HG03439 (cell line): ENCODE measurements around the gene SCNN1A.

Source experiments
- ATAC-seq: cut with Tn5 transposase; IDR thresholded peaks from one replicate; pipeline ENCODE4 v1.9.1; 2021; ENCODE audit warnings: mild to moderate bottlenecking, moderate library complexity; ENCODE audit not compliant: unreplicated experiment

SCNN1A gene

DNA sequence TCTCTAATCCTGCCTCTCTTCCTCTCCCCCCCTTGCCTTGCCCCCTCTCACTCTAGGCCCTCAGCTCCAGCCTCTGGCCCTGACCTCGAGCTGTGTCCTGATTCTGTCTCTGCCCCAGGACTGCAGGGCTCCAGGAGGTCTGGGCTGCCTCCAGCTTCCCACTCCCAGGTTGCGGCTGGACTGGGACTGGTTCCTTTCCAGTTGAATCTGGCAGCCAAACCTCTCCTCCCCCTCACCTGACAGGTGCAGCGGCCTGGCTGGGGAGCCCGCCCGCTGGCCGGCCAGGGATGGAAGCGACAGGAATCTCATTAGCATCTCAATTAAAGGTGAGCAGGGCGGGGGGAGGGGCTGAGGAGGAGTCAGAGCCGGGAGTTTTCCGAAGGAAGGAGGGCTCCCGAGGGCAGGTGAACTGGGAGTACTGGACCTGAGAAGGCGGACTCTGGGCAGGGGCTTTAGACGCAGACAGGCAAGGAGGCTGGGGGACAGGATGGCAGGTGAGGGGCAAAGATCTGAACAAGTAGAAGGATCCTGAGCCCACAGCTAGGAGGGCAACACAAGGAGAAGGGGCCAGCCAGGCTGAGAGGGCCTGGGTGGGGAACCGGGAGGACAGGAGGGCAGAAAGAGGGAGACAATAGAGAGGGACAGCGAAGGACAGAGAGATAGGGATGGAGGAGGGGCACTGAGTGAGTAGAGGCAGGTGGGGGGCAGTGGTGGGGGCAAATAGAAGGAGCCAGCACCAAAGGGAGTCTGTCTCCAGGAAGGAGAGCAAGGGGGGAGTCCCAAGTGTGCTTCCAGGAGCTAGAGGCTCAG lies at the start of gene SCNN1A:
SCNN1A (minus strand) TSS at position 295 of the 810 bp plus-strand sequence. CDS start 780 bp downstream, outside the sequence.
- no peak for ATAC-seq

DNA sequence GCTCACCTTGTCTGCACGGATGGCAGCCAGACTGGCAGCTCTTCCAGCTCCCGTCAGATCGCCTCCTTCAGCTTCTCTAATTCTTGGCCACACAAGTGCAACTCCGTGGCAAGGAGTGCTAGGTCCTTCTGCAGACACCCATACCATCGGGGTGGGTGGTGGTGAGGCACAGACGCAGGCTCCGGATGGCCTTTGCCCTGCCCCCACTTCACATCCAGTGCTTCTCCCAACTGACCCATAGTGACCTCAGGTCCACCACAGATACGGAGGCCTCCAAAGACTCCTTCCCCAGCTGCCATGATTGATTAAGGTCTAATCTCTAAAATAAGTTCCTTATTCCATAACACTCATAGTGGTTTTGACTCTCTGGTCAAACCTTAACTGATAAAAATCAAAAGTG lies 49.5 kb upstream of the SCNN1A start:
- no peak for ATAC-seq

DNA sequence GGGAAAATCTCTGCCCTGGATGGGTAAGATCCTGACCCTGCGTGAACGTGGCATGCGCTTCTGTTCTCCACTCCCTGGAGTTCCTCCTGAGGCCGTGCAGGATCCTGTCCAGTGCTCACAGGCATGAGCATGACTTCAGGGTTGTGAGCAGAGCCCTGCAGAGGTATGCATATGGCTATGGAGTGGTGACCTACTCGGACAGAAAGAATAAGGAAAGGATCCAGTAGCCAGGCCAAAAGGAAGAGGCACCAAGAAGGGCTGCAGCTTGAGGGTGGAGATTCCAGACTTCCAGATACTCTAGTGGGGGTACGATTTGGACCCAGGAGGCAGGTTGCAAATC lies 48.6 kb upstream of the SCNN1A start:
- no peak for ATAC-seq

DNA sequence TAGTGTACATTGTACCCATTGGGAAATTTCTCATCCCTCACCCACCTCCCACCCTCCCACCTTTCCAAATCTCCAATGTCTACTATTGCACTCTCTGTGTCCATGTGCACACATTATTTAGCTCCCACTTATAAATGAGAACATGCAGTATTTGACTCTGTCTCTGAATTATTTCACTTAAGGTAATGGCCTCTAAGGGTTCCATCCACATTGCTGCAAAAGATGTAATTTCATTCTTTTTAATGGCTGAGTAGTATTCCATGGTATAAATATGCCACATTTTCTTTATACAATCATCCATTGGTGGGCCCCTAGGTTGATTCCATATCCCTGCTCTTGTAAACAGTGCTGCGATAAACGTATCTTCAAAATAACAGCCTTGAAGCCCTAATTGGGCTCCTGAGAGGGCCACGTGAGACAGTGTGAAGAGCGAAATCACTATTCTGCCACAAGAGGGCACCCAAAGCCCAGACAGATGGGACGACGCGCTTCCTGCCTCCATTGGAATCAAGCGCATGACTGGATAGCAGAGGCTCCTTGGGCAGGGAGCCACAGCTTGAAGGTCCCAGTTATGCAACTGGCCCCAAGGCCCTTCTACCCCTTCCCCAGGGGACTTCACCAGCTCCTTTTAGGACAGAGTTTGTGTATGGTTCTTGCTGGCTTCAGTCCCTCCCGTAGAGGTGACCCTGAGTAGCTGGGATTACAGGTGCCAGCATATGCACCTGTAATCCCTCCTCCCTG lies 48.1 kb upstream of the SCNN1A start:
- ATAC-seq: no peak

DNA sequence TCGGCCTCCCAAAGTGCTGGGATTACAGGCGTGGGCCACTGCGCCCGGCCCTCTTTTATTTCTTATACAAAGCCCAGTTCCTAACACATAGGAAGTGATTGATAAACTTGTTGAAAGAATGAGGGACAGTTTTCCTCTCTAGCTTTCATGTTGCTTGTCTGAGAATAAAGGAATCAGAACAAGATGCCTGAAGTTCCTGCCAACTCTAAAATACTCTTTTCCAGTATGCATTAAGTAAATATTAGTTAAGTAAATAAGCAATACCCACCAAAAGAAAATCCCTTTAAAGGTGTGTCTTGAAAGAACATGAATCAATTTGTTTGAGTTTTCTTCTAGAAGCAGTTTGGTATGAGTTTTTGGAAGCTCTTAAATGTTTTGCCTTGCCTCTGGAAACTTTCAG lies 45.0 kb upstream of the SCNN1A start:
- no peak for ATAC-seq

DNA sequence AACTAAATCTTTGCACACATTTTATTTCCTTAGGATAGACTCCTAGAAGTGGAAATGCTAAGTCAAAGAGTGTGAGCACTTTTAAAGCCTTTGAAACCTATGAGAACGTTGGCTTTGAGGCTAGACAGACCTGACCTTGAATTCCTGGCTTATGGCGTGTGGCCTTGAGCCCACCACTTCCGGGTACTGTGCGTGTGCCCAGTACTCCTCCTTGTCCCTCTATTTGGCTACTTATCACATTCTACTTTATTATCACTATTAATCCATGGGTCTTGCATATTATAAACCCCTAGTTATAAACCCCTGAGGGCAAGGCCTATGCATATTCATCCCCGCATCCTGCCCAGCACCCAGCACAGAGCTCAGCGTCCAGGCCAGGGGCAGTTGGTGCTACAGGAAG lies 43.4 kb upstream of the SCNN1A start:
- ATAC-seq: no peak

DNA sequence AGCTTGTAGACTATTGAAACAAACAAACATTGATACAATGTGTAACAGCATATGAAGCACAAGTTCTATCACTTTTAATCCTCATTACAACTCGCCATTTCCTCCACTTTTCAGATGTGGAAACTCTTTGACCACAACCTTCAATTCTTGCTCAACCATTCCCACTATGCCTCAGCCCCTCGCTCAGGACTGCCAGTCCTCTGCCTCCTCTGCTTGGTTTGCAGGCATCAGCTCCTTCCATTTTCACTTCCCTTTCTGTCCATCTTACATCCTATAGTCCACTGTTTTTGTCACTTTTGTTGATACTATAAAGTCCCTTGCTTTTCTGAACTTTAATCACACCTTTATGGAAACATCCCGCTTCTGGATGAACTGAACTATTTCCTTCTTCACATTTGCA lies 41.2 kb upstream of the SCNN1A start:
- ATAC-seq: no peak

DNA sequence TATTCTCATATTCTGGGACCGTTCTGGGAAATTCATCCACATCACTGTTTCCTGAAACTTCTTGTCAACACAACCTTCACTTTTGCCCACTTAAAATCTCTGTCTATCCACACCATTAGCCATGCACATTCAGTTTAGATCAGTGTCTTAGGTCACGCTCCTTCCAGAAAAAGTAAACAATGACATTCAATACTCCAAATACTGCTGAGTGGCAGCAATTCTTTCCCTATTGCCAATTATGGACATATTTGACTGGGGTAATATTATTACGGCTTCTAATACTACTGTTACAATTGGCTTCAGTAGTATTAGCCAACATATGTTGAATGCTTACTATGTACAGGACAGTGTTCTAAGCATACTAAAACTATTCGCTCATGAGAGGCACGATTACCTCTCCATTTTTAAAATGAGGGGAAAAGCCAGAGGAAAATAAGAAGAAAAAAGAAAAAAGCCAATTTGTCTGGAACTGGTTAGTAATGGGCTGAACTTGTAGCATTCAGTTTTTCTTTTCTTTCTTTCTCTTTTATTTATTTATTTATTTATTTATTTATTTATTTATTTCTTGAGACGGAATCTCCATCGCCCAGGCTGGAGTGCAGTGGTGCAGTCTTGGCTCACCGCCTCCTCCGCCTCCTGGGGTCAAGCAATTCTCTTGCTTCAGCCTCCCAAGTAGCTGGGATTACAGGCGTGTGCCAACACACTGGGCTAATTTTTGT lies 32.0 kb upstream of the SCNN1A start:
- ATAC-seq: no peak

DNA sequence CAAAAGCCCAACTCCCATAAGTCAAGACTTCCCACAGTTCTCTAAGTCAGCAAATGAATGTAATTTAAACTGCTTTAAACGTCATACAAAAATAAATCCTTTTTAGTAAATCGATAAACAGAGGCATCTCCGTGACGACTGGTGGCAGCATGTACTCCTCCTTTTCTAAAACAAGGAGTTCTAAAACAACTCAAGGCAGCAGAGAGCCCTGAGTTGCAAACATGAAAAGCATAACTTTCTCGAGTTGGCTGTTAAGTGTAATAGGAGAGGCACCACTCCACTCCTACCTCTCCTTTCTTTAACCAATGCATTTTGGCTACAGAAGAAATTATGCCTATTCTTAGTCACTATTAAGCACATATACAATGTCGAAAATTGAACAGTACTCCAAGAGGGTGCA lies 30.6 kb upstream of the SCNN1A start:
- no peak for ATAC-seq

DNA sequence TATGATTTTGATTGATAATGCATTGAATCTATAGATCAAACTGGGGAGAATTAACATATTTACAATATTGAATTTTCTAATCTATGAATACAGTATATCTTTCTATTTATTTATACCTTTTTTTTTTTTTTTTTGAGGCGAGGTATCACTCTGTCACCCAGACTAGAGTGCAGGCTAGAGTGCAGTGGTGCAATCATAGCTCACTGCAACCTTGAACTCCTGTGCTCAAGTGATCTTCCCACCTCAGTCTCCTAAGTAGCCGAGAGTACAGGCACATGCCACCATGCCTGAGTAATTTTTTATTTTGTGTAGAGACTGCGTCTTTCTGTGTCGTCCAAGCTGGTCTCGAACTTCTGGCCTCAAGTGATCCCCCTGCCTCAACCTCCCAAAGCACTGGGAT lies 29.0 kb upstream of the SCNN1A start:
- ATAC-seq: no peak

DNA sequence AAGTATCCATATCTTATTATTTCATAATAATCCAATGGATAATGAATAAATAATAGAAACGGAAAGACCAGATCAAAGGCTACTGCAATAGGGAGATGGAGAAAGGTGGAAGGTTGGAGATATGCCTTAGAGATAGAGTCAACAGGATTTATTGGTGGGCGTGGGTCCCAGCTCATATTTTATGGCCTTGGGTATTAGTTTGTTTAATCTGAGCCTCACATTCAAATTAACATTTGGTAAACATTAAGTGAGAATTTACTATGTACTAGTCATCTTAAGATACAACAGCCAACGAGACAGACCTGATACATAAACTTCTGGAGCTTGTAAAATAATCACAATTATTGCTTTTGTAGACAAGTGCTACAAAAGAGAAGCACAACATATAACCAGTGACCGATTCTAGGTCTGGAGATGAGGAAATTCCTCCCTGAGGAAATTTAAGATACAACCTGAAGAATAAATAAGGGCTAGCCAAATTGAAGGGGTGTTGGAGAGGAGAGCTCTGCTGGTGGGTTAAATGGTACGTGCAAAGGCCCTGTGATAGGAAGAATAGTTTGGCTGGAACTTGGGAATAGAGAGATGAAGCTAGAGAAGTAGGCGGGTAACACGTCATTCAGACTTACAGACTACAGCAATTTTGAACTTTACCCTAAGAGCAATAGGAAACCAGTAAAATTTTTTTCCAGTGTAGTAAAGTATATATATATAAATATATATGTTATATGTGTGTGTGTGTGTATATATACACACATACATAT lies 24.7 kb upstream of the SCNN1A start:
- ATAC-seq: no peak

DNA sequence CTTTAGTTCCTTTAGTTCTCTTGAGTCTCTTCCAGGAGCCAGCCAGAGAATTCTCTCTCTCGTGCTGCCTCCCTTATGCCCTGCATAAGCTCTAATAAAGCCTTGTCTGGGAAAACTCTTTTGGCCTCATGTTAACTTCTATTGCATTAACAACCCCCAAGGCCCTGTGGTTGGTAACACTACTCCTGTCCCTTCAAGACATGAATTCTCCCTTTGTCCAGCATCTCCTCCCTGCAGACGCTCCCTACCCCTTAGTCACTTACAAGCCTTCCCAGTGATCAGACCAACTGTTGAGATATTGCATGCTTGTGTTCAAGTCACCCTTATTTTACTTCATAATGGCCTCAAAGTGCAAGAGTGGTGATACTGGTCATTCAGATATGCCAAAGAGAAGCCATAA lies 20.7 kb upstream of the SCNN1A start:
- no peak for ATAC-seq

DNA sequence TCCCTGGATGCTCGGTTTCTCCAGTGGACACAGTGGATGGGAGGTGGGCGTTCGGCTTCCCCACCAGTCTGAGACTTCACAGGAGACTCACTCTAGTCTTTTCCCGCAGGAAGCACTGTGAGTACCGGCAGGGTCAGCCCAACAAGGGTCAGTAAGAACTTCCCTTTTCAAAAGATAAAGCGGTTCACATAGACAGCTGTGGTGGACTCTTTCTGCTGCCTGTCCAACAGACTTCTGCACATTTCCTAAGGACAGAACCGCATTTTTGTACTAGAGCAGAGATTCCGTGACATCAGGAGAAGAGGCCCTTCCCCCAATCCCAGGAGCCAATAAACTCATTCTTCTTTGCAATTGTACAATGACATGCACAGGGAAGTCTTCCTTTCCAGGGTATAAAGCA lies 19.0 kb upstream of the SCNN1A start:
- no peak for ATAC-seq

DNA sequence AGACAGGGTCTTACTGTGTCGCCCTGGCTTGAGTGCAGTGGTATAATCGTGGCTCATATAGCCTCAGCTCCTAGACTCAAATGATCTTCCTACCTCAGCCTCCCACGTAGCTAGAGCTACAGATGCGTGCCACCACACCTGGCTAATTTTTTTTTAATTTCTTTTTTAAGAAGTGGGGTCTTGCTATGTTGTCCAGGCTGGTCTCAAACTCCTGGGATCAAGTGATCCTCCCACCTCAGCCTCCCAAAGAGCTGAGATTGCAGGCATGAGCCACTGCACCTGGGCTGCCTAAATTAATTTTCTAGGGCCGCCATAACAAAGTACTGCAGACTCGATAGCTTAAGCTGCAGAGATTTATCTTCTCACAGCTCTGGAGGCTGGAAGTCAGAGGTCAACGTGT lies 17.7 kb upstream of the SCNN1A start:
- ATAC-seq: no peak

DNA sequence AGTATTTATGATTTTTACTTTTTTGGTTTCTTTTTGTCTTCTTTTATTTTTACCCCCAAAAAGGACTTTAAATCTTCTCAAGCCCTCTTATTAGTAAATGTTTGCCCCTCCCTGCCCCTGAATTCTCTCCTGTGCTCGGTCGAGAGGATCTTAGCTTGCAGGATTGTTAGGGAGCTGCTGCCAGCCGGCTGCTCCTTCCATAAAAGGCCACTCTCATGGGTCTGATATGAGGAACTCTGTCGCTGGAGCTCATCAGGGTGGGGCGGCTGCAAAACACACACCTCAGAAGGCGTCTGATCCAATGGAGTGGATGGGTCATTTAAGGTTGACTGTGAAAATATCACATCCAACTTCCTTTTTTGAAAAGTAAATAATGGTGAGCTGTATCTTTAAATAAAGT lies 17.1 kb upstream of the SCNN1A start:
- no peak for ATAC-seq

DNA sequence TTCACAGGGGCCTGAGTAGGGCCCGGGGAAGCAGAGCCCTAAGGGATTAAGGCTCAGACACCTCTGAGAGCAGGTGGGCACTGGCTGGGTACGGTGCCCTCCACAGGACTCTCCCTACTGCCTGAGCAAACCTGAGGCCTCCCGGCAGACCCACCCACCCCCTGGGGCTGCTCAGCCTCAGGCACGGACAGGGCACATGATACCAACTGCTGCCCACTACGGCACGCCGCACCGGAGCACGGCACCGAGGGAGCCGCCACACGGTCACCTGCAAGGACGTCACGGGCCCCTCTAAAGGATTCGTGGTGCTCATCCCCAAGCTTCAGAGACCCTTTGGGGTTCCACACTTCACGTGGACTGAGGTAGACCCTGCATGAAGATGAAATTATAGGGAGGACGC lies 15.7 kb upstream of the SCNN1A start:
- no peak for ATAC-seq

DNA sequence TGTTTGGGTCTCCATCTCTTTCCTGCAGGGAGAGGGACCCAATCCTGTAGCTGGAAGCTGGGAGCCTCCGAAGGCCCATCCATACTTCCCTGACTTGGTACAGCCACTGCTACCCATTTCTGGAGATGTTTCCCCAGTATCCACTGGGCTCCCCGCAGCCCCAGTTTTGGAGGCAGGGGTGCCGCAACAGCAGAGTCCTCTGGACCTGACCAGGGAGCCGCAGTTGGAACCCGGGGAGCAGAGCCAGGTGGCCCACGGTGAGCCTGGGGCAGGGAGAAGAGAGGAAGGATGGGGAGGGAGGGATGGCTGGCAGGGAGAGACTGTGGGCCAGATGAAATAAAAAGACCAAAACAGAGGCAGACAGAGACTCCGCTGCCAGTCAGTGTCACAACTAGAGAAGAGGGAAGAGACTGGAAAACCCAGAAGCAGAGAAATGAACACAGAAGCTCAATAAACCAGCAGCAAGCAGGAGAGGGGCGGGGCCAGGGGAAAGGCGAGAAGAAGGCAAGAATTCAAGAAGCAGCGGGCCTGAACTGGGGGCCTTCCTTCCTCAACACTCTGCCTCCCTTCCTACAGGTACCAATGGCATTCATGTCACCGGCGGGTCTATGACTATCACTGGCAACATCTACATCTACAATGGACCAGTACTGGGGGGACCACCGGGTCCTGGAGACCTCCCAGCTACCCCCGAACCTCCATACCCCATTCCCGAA lies 14.9 kb upstream of the SCNN1A start:
- no peak for ATAC-seq

DNA sequence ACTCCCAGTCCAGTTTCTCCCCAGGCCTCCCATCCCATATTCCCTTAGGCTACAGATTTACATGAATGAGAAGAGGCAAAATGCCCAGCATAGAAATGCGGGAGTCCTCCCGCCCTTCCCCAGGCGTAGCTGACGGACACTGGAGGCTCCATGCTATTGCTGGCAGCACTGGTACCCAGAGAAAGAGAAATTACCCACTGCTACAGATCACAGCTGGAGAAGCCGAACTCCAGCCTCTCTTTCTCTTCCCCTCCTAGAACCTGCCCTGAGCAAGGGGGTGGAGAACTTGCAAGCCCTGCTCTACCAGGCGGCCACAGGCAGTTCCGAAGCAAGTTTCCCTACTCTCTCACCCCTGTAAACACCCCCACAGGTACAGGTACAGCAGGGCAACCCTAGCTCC lies 12.2 kb upstream of the SCNN1A start:
- ATAC-seq: no peak

DNA sequence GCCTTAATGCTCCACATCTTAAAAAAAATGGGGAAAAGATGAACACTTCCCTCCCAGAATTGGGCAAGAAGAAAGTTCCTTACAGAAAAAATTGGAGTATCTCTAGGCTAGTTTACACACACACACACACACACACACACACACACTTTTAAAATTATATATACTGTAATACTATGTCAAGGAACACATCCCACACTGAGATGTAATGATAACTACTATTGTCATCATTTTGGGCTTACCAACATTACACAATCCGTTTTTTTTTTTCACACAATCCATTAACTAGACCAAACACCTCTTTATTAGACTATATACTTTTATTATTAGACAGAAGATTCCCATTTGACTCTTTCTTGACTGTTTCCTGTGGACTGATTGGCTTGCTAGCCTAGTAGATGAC lies 11.1 kb upstream of the SCNN1A start:
- ATAC-seq: no peak

DNA sequence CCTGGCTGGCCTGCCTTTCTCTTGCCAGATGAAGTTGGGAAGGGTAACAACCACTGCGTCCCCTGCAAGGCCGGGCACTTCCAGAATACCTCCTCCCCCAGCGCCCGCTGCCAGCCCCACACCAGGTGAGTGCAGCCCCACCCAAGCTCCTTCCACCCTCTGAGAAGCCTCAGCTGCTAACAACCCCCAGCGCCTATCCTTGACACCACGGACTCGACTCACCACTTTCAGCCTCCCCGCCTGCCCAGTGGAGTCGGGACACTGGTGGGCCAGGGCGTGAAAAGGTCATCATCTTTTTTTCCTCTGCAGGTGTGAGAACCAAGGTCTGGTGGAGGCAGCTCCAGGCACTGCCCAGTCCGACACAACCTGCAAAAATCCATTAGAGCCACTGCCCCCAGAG lies 10.7 kb upstream of the SCNN1A start:
- ATAC-seq: no peak
